ENCODE results near the gene TMA7. TPM values are rescaled to one million over a fixed set of nuclear protein-coding genes. Genes with fewer than 3 reads are reported as not detected.

Gene TMA7
- total and polyA plus RNA-seq, 2 of the 13 experiments (the other 11 are each of a cell fraction or from before 2014, with no cell fraction given): 100 to 486 TPM

DNA sequence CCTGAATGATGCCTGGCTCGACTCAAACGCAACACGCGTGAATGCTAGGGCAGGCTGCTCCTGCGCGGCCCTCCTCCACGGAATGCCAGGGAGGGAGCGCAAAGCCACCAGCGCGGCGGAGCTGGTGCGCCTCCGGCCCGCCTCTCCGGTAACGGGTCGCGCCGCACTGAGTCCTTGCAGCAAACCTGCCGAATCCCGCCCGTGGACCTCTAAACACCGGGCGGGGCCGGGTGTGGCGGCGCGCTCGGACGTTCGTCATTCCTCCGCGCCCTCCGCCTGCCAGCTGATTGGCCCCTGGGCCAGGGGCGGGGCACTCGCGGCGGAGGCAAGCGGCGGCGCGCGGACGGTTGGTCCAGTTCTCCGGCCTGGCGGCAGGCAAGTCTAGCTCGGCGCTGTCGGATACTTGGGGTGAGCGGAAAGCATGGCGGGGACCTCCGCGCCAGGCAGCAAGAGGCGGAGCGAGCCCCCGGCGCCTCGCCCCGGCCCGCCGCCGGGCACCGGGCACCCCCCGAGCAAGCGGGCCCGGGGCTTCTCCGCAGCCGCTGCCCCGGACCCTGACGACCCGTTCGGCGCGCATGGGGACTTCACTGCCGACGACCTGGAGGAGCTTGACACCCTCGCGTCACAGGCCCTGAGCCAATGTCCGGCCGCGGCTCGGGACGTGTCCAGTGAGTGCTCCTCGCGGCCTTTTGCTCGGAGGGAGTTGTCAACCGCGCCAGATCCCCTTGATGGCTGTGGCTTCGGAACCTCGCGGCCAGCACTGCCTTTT is 6.6 kb downstream of the TMA7 start, which contains the start of gene ATRIP (continued):
- TF ChIP-seq, protein P1, sequence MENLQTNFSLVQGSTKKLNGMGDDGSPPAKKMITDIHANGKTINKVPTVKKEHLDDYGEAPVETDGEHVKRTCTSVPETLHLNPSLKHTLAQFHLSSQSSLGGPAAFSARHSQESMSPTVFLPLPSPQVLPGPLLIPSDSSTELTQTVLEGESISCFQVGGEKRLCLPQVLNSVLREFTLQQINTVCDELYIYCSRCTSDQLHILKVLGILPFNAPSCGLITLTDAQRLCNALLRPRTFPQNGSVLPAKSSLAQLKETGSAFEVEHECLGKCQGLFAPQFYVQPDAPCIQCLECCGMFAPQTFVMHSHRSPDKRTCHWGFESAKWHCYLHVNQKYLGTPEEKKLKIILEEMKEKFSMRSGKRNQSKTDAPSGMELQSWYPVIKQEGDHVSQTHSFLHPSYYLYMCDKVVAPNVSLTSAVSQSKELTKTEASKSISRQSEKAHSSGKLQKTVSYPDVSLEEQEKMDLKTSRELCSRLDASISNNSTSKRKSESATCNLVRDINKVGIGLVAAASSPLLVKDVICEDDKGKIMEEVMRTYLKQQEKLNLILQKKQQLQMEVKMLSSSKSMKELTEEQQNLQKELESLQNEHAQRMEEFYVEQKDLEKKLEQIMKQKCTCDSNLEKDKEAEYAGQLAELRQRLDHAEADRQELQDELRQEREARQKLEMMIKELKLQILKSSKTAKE (CRISPR knock-in tag; IDR thresholded peaks at IDR 0.05; ENCODE audit: borderline replicate concordance): 0 out of 2 replicates have a peak, but pooled peaks have one; percentile 26
- TF ChIP-seq ATAD3A (CRISPR knock-in tag; IDR thresholded peaks at IDR 0.05) (no peak), SALL2 (CRISPR knock-in tag; IDR thresholded peaks at IDR 0.05) (peak; percentile 91), EHMT2 (IDR thresholded peaks at IDR 0.05; ENCODE audit: borderline replicate concordance, low read depth, low read length) (no peak), HES4 (CRISPR knock-in tag; IDR thresholded peaks at IDR 0.05; ENCODE audit: borderline replicate concordance) (peak; percentile 73; the same call in 1 of the 2 replicates), HOXA9 (CRISPR knock-in tag; IDR thresholded peaks at IDR 0.05; ENCODE audit: borderline replicate concordance) (peak; percentile 91; the same call in 1 of the 2 replicates), MYC (CRISPR knock-in tag; IDR thresholded peaks at IDR 0.05; ENCODE audit: borderline replicate concordance) (peak; percentile 93), ERF (CRISPR knock-in tag; IDR thresholded peaks at IDR 0.05) (peak; percentile 42; the same call in 1 of the 2 replicates), ZSCAN22 (CRISPR knock-in tag; IDR thresholded peaks at IDR 0.05) (no peak), DNMT1 (CRISPR knock-in tag; IDR thresholded peaks at IDR 0.05) (no peak), MXI1 (IDR thresholded peaks at IDR 0.05; ENCODE audit: borderline replicate concordance, low read depth, low read length) (peak; percentile 94), ZNF782 (CRISPR knock-in tag; IDR thresholded peaks at IDR 0.05; ENCODE audit: borderline replicate concordance) (no peak), ZNF101 (CRISPR knock-in tag; IDR thresholded peaks at IDR 0.05; ENCODE audit: borderline replicate concordance, low read depth) (no peak), KDM5A (IDR thresholded peaks at IDR 0.05; ENCODE audit: borderline replicate concordance, low read length) (peak; percentile 96), PHF21A (CRISPR knock-in tag; IDR thresholded peaks at IDR 0.05) (0 out of 2 replicates have a peak, but pooled peaks have one; percentile 35)
- TF ChIP-seq, protein P2, sequence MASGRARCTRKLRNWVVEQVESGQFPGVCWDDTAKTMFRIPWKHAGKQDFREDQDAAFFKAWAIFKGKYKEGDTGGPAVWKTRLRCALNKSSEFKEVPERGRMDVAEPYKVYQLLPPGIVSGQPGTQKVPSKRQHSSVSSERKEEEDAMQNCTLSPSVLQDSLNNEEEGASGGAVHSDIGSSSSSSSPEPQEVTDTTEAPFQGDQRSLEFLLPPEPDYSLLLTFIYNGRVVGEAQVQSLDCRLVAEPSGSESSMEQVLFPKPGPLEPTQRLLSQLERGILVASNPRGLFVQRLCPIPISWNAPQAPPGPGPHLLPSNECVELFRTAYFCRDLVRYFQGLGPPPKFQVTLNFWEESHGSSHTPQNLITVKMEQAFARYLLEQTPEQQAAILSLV (CRISPR knock-in tag; IDR thresholded peaks at IDR 0.05; ENCODE audit: borderline replicate concordance): peak; percentile 58; the same call in 1 of the 2 replicates
- TF ChIP-seq, protein P3, sequence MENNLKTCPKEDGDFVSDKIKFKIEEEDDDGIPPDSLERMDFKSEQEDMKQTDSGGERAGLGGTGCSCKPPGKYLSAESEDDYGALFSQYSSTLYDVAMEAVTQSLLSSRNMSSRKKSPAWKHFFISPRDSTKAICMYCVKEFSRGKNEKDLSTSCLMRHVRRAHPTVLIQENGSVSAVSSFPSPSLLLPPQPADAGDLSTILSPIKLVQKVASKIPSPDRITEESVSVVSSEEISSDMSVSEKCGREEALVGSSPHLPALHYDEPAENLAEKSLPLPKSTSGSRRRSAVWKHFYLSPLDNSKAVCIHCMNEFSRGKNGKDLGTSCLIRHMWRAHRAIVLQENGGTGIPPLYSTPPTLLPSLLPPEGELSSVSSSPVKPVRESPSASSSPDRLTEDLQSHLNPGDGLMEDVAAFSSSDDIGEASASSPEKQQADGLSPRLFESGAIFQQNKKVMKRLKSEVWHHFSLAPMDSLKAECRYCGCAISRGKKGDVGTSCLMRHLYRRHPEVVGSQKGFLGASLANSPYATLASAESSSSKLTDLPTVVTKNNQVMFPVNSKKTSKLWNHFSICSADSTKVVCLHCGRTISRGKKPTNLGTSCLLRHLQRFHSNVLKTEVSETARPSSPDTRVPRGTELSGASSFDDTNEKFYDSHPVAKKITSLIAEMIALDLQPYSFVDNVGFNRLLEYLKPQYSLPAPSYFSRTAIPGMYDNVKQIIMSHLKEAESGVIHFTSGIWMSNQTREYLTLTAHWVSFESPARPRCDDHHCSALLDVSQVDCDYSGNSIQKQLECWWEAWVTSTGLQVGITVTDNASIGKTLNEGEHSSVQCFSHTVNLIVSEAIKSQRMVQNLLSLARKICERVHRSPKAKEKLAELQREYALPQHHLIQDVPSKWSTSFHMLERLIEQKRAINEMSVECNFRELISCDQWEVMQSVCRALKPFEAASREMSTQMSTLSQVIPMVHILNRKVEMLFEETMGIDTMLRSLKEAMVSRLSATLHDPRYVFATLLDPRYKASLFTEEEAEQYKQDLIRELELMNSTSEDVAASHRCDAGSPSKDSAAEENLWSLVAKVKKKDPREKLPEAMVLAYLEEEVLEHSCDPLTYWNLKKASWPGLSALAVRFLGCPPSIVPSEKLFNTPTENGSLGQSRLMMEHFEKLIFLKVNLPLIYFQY (CRISPR knock-in tag; IDR thresholded peaks at IDR 0.05; ENCODE audit: borderline replicate concordance): 0 out of 2 replicates have a peak, but pooled peaks have one; percentile 36
- TF ChIP-seq, protein P4, sequence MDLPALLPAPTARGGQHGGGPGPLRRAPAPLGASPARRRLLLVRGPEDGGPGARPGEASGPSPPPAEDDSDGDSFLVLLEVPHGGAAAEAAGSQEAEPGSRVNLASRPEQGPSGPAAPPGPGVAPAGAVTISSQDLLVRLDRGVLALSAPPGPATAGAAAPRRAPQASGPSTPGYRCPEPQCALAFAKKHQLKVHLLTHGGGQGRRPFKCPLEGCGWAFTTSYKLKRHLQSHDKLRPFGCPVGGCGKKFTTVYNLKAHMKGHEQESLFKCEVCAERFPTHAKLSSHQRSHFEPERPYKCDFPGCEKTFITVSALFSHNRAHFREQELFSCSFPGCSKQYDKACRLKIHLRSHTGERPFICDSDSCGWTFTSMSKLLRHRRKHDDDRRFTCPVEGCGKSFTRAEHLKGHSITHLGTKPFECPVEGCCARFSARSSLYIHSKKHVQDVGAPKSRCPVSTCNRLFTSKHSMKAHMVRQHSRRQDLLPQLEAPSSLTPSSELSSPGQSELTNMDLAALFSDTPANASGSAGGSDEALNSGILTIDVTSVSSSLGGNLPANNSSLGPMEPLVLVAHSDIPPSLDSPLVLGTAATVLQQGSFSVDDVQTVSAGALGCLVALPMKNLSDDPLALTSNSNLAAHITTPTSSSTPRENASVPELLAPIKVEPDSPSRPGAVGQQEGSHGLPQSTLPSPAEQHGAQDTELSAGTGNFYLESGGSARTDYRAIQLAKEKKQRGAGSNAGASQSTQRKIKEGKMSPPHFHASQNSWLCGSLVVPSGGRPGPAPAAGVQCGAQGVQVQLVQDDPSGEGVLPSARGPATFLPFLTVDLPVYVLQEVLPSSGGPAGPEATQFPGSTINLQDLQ (CRISPR knock-in tag; IDR thresholded peaks at IDR 0.05): 0 out of 2 replicates have a peak, but pooled peaks have one; percentile 44
